Fibroblast of lung (primary cell): ENCODE measurements around the gene RPGR.

ENCODE experiments used
- CTCF ChIP-seq, 2 donors: IDR thresholded peaks in 1 of 2; conservative IDR thresholded peaks in 1 of 2; 1 replicate in 1 of 2; 2 replicates in 1 of 2; pipeline ENCODE4 v1.5.1; 2011 to 2012; ENCODE audit warnings: low read length in 2 of 2, control low read depth in 1 of 2, inconsistent platforms in 1 of 2, low read depth in 1 of 2, mild to moderate bottlenecking in 1 of 2
- EZH2 ChIP-seq: IDR thresholded peaks from 2 replicates; pipeline ENCODE4 v1.5.1; 2012; ENCODE audit warnings: low read length, control low read depth, mild to moderate bottlenecking; ENCODE audit errors: missing control alignments

GRCh38 chrX:38271154-38271716 lies 56.1 kb downstream of the RPGR start:
- TF ChIP-seq CTCF (conservative IDR thresholded peaks at IDR 0.05 in 1 of 2, IDR thresholded peaks at IDR 0.05 in 1 of 2; ENCODE audit: low read depth in 1 of 2, low read length in 2 of 2) (no peak), EZH2 (no peak)
